ENCODE results near the gene NEDD9.

DNA sequence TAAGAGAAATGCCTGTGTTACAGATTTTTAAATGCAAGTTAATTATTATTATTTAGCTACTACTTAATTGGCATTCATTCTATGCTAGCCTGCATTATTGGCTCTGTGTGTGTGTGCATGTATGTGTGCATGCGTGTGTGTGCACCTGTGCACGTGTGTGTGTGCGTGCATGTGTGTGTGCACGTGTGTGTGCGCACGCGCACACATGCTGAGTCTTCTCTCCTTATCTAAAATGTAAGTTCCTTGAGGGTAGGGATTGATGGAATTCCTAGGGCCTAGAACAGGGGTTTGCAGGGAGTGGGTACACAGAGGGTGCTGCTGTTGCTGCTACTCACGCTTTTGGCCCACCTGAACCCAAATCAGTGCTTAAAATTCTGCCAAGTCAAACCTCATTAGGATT is 43.8 kb upstream of the NEDD9 start:
- TF ChIP-seq NANOG (IDR thresholded peaks at IDR 0.05; ENCODE audit: borderline replicate concordance) (no peak), CTCF (conservative IDR thresholded peaks at IDR 0.05; ENCODE audit: low read depth in 2 of 2) (no peak), ZNF331 (CRISPR knock-in tag; IDR thresholded peaks at IDR 0.05; ENCODE audit: low read depth) (no peak), EZH2 (IDR thresholded peaks at IDR 0.05; ENCODE audit: low read depth, unreplicated experiment) (no peak), CREB1 (CRISPR knock-in tag; IDR thresholded peaks at IDR 0.05; ENCODE audit: low read depth) (no peak), POLR2AphosphoS5 (IDR thresholded peaks at IDR 0.05; ENCODE audit: low read depth) (no peak), EZH2phosphoT487 (IDR thresholded peaks at IDR 0.05; ENCODE audit: unreplicated experiment) (no peak), JUNB (IDR thresholded peaks at IDR 0.05; ENCODE audit: unreplicated experiment) (no peak), STAT1 (IDR thresholded peaks at IDR 0.05; ENCODE audit: unreplicated experiment) (no peak), ZNF114 (CRISPR knock-in tag; IDR thresholded peaks at IDR 0.05) (no peak)
- TF ChIP-seq, protein P1, sequence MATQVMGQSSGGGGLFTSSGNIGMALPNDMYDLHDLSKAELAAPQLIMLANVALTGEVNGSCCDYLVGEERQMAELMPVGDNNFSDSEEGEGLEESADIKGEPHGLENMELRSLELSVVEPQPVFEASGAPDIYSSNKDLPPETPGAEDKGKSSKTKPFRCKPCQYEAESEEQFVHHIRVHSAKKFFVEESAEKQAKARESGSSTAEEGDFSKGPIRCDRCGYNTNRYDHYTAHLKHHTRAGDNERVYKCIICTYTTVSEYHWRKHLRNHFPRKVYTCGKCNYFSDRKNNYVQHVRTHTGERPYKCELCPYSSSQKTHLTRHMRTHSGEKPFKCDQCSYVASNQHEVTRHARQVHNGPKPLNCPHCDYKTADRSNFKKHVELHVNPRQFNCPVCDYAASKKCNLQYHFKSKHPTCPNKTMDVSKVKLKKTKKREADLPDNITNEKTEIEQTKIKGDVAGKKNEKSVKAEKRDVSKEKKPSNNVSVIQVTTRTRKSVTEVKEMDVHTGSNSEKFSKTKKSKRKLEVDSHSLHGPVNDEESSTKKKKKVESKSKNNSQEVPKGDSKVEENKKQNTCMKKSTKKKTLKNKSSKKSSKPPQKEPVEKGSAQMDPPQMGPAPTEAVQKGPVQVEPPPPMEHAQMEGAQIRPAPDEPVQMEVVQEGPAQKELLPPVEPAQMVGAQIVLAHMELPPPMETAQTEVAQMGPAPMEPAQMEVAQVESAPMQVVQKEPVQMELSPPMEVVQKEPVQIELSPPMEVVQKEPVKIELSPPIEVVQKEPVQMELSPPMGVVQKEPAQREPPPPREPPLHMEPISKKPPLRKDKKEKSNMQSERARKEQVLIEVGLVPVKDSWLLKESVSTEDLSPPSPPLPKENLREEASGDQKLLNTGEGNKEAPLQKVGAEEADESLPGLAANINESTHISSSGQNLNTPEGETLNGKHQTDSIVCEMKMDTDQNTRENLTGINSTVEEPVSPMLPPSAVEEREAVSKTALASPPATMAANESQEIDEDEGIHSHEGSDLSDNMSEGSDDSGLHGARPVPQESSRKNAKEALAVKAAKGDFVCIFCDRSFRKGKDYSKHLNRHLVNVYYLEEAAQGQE (IDR thresholded peaks at IDR 0.05; ENCODE audit: unreplicated experiment) = no peak

All from GM23338 (cell line).